HL-60 (cell line): ENCODE results near the gene ALDH3A2.

Experiments used
- DNase-seq, 2 experiments: peaks; one replicate each; pipeline ENCODE4 v3.0.0-alpha.2; 2010 to 2020; ENCODE audit warnings: low read depth in 1 of 2, low spot score in 1 of 2
- H3K27ac ChIP-seq: fragments of 250-450 bp; sonication (Bioruptor Pico); replicated peaks from 2 replicates; pipeline ENCODE4 v1.5.1; 2020; ENCODE audit warnings: mild to moderate bottlenecking, moderate library complexity
- H3K27me3 ChIP-seq: fragments of 250-450 bp; sonication (Bioruptor Pico); 2 replicates; pipeline ENCODE4 v1.5.1; 2021; ENCODE audit warnings: mild to moderate bottlenecking, moderate library complexity; ENCODE audit not compliant: insufficient read depth, poor library complexity, severe bottlenecking
- H3K4me3 ChIP-seq: replicated peaks from 2 replicates; pipeline ENCODE4 v1.5.1; 2011; ENCODE audit warnings: mild to moderate bottlenecking, control low read depth, low read length; ENCODE audit not compliant: insufficient read depth
- CTCF ChIP-seq: IDR thresholded peaks from one replicate; pipeline ENCODE4 v1.5.1; 2011; ENCODE audit warnings: low read length, control low read depth, inconsistent platforms; ENCODE audit not compliant: insufficient read depth
- GABPA ChIP-seq: IDR thresholded peaks from 2 replicates; pipeline ENCODE4 v1.6.1; 2012; ENCODE audit warnings: low read depth
- POLR2AphosphoS5 ChIP-seq: IDR thresholded peaks from 2 replicates; pipeline ENCODE4 v1.6.1; 2012; ENCODE audit warnings: low read depth
- REST ChIP-seq: IDR thresholded peaks from 2 replicates; pipeline ENCODE4 v1.6.1; 2012; ENCODE audit warnings: low read depth; ENCODE audit not compliant: insufficient replicate concordance
- SPI1 ChIP-seq: IDR thresholded peaks from 2 replicates; pipeline ENCODE4 v1.6.1; 2012; ENCODE audit warnings: low read depth, mild to moderate bottlenecking, borderline replicate concordance
- long read RNA-seq: library from polyadenylated mRNA; unstranded; transcript quantifications from one replicate; pipeline ENCODE4 v2.0.0, GENCODE V29; 2020

Gene ALDH3A2
- long read RNA-seq, transcript ALDH3A2-201 (10 exons, 3,928 nt) = major isoform, 127 of 173 reads
- long read RNA-seq, transcript ALDH3A2-202 (11 exons, 3,828 nt) = minor isoform, 15 of 173 reads
- long read RNA-seq, partial matches to known transcripts = 9 of 173 reads
- long read RNA-seq, other reads (novel, unspliced or antisense) = 12 of 173 reads

DNA sequence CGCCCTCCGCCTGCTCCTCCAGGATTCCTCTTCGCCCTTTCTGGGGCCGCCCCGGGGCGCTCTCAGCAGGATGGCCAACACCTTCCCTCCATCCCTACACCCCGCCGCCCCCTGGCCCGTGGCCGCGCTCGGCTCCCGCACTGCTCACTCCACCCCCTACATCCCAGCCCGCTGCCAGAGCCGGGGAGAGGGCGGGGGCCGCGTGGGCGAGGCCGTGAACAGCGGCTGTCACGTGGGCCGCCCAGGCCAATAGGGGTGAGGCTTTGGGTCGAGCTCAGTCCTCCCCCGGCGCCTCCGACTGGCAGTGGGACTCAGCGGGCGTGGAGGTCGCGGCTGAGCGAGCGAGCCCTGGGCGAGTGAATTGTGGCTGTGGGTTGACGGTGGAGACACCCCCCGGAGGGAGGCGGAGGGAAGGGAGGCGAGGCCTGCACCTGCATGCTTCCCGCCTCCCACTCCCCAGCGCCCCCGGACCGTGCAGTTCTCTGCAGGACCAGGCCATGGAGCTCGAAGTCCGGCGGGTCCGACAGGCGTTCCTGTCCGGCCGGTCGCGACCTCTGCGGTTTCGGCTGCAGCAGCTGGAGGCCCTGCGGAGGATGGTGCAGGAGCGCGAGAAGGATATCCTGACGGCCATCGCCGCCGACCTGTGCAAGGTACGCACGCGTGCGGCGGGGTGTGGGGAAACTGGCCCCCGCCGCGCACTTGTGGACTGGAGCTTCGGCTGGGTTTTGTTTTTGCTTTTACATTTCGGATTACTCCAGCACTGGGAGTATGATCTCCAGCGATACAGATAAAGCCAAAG lies at the start of gene ALDH3A2:
ALDH3A2 (plus strand) TSS at position 277 of the 799 bp plus-strand sequence; CDS start at position 498, 221 bp downstream.
- DNase-seq = peak; percentile 58 to 90
- Histone ChIP-seq H3K27ac (peak within 1 kb of the TSS; percentile 96), H3K4me3 (peak within 1 kb of the TSS; percentile 71), H3K27me3 (no peaks in the 10 kb centered on the region)
- TF ChIP-seq REST (no peak), SPI1 (no peak), GABPA (no peak), CTCF (no peak), POLR2AphosphoS5 (peak; percentile 70; the same call in 1 of the 2 replicates)

- TF ChIP-seq REST = no peak
- TF ChIP-seq SPI1 = peak; percentile 40; the same call in 1 of the 2 replicates
- no peak overlapping the region for H3K4me3 ChIP-seq
- no peaks in the 10 kb centered on the region for H3K27me3 ChIP-seq
- no peak overlapping the region for H3K27ac ChIP-seq
- no peak for DNase-seq
Measured at GRCh38 chr17:19610311-19610710, 38.2 kb upstream of the ALDH3A2 start.

DNA sequence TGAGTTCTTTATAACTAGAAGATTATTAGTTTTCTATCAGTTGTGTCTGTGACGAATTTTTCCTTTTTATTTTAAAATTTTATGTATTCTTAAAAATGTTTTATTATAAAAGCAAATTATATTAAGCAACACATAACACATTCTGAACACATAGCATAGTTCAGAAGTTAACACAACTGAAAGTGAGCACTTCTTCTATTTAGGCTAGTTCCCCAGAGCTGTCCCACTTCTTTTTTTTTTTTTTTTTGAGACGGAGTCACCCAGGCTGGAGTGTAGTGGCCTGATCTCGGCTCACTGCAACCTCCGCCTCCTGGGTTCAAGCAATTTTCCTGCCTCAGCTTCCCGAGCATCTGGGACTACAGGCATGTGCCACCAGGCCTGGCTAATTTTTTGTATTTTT lies 37.7 kb upstream of the ALDH3A2 start:
- no peak overlapping the region for H3K4me3 ChIP-seq
- H3K27me3 ChIP-seq = no peaks in the 10 kb centered on the region
- no peak overlapping the region for H3K27ac ChIP-seq
- no peak; the same call in 1 of the 2 replicates for TF ChIP-seq SPI1
- no peak for TF ChIP-seq POLR2AphosphoS5
- no peak for TF ChIP-seq CTCF
- TF ChIP-seq REST = no peak
- no peak for TF ChIP-seq GABPA
- DNase-seq = no peak
